Trophoblast cell (in vitro differentiated cells and primary cell): ENCODE data around the gene SLN.

ENCODE experiments used
- DNase-seq, 2 donors: peaks; one replicate each; pipeline ENCODE4 v3.0.0-alpha.2; 2016
- H2AFZ ChIP-seq: 2 replicates; pipeline ENCODE4 v1.6.1; 2013; ENCODE audit warnings: low read length, moderate library complexity, mild to moderate bottlenecking; ENCODE audit not compliant: insufficient read depth, poor library complexity
- H2AK5ac ChIP-seq: 2 replicates; pipeline ENCODE4 v1.6.1; 2013; ENCODE audit warnings: mild to moderate bottlenecking, low read length
- H2BK120ac ChIP-seq: 2 replicates; pipeline ENCODE4 v1.6.1; 2013; ENCODE audit warnings: low read length, mild to moderate bottlenecking, moderate library complexity; ENCODE audit not compliant: insufficient read depth, poor library complexity
- H2BK12ac ChIP-seq: 2 replicates; pipeline ENCODE4 v1.6.1; 2013; ENCODE audit warnings: mild to moderate bottlenecking, low read length, moderate library complexity
- H2BK5ac ChIP-seq: 2 replicates; pipeline ENCODE4 v1.6.1; 2013; ENCODE audit warnings: low read length, low read depth, moderate library complexity, mild to moderate bottlenecking; ENCODE audit not compliant: poor library complexity
- H3K14ac ChIP-seq: 2 replicates; pipeline ENCODE4 v1.6.1; 2013; ENCODE audit warnings: mild to moderate bottlenecking, low read length
- H3K18ac ChIP-seq: 2 replicates; pipeline ENCODE4 v1.6.1; 2013; ENCODE audit warnings: mild to moderate bottlenecking, low read length
- H3K23ac ChIP-seq: 2 replicates; pipeline ENCODE4 v1.6.1; 2013; ENCODE audit warnings: low read length
- H3K27ac ChIP-seq: 2 replicates; pipeline ENCODE4 v1.5.1; 2013; ENCODE audit warnings: low read depth, mild to moderate bottlenecking, inconsistent platforms, low read length, moderate library complexity
- H3K27me3 ChIP-seq: 2 replicates; pipeline ENCODE4 v1.6.1; 2013; ENCODE audit warnings: inconsistent platforms, mild to moderate bottlenecking, low read length, moderate library complexity; ENCODE audit not compliant: insufficient read depth
- H3K36me3 ChIP-seq, 2 experiments: 1 replicate in 1 of 2; 2 replicates in 1 of 2; pipeline ENCODE4 v1.6.1; 2013; ENCODE audit warnings: low read length in 2 of 2, mild to moderate bottlenecking in 2 of 2, moderate library complexity in 1 of 2; ENCODE audit not compliant: insufficient read depth in 2 of 2, control insufficient read depth in 1 of 2
- H3K4ac ChIP-seq: 2 replicates; pipeline ENCODE4 v1.6.1; 2013; ENCODE audit warnings: low read depth, mild to moderate bottlenecking, low read length, moderate library complexity
- H3K4me1 ChIP-seq, 2 experiments: 1 replicate in 1 of 2; 2 replicates in 1 of 2; pipeline ENCODE4 v1.6.1; 2013; ENCODE audit warnings: low read length in 2 of 2, mild to moderate bottlenecking in 2 of 2, moderate library complexity in 1 of 2; ENCODE audit not compliant: insufficient read depth in 2 of 2, control insufficient read depth in 1 of 2
- H3K4me2 ChIP-seq: 2 replicates; pipeline ENCODE4 v1.6.1; 2013; ENCODE audit warnings: inconsistent platforms, mild to moderate bottlenecking, low read length, moderate library complexity
- H3K4me3 ChIP-seq: 2 replicates; pipeline ENCODE4 v1.5.1; 2013; ENCODE audit warnings: mild to moderate bottlenecking, low read depth, low read length, inconsistent platforms
- H3K79me1 ChIP-seq: one replicate; pipeline ENCODE4 v1.6.1; 2013; ENCODE audit warnings: low read length
- H3K79me2 ChIP-seq: 2 replicates; pipeline ENCODE4 v1.6.1; 2013; ENCODE audit warnings: low read length, mild to moderate bottlenecking; ENCODE audit not compliant: control insufficient read depth, insufficient read depth, poor library complexity
- H3K9ac ChIP-seq: 2 replicates; pipeline ENCODE4 v1.6.1; 2013; ENCODE audit warnings: mild to moderate bottlenecking, low read length
- H3K9me3 ChIP-seq: 2 replicates; pipeline ENCODE4 v1.6.1; 2013; ENCODE audit warnings: low read depth, mild to moderate bottlenecking, control low read depth, inconsistent platforms, low read length; ENCODE audit not compliant: insufficient read depth
- H4K12ac ChIP-seq: 2 replicates; pipeline ENCODE4 v1.6.1; 2013; ENCODE audit warnings: low read depth, mild to moderate bottlenecking, low read length, moderate library complexity
- H4K8ac ChIP-seq: 2 replicates; pipeline ENCODE4 v1.6.1; 2013; ENCODE audit warnings: low read depth, mild to moderate bottlenecking, low read length, moderate library complexity
- H4K91ac ChIP-seq: one replicate; pipeline ENCODE4 v1.6.1; 2013; ENCODE audit warnings: low read depth, mild to moderate bottlenecking, low read length, moderate library complexity
- WGBS: extraction: QIAGEN DNeasy Blood & Tissue Kit; methylation state at CpG from one replicate; pipeline ENCODE4 v1.1.7; 2013; ENCODE audit warnings: missing lambda C conversion rate; ENCODE audit not compliant: insufficient read length, insufficient coverage; ENCODE audit errors: extremely low coverage; 5-methylcytosine and 5-hydroxymethylcytosine counted together

SLN gene

GRCh38 chr11:107679255-107680024, 32.4 kb downstream of the SLN start:
- no CpG with 5 or more reads among the region's 4 CpGs for WGBS
- no peak overlapping the region for H3K27ac ChIP-seq
- no peak overlapping the region for H3K4ac ChIP-seq
- H2BK120ac ChIP-seq: no peak overlapping the region
- H3K18ac ChIP-seq: no peak overlapping the region
- no peaks in the 10 kb centered on the region for H3K4me1 ChIP-seq
- H3K27me3 ChIP-seq: no peaks in the 10 kb centered on the region
- no peak overlapping the region for H3K14ac ChIP-seq
- H4K8ac ChIP-seq: no peak overlapping the region
- no peaks in the 10 kb centered on the region for H3K9me3 ChIP-seq
- H3K79me1 ChIP-seq: no peaks in the 10 kb centered on the region
- H2AK5ac ChIP-seq: no peak overlapping the region
- no peak overlapping the region for H3K4me2 ChIP-seq
- no peak overlapping the region for H3K23ac ChIP-seq
- H3K9ac ChIP-seq: no peak overlapping the region
- H3K79me2 ChIP-seq: no peaks in the 10 kb centered on the region
- H2BK5ac ChIP-seq: no peak overlapping the region
- no peak overlapping the region for H2AFZ ChIP-seq
- H2BK12ac ChIP-seq: no peak overlapping the region
- H4K91ac ChIP-seq: no peak overlapping the region
- DNase-seq: no peak
- H4K12ac ChIP-seq: no peak overlapping the region
- no peak overlapping the region for H3K4me3 ChIP-seq
- no peaks in the 10 kb centered on the region for H3K36me3 ChIP-seq

GRCh38 chr11:107678632-107678971, 33.3 kb downstream of the SLN start:
- WGBS: no CpG with 5 or more reads among the region's 6 CpGs

GRCh38 chr11:107677924-107678631, 33.8 kb downstream of the SLN start:
- no peak overlapping the region for H4K8ac ChIP-seq
- WGBS: no CpG with 5 or more reads among the region's 7 CpGs

More at GRCh38 chr11:107678632-107678971, 33.3 kb downstream of the SLN start:
- no peak overlapping the region for H3K4ac ChIP-seq
- no peak overlapping the region for H2BK12ac ChIP-seq
- H3K14ac ChIP-seq: no peak overlapping the region
- no peak for DNase-seq
- H3K4me3 ChIP-seq: no peak overlapping the region
- H3K27ac ChIP-seq: no peak overlapping the region
- no peaks in the 10 kb centered on the region for H3K79me1 ChIP-seq
- no peaks in the 10 kb centered on the region for H3K9me3 ChIP-seq
- H2AFZ ChIP-seq: no peak overlapping the region
- no peak overlapping the region for H2BK5ac ChIP-seq
- H4K8ac ChIP-seq: no peak overlapping the region
- H3K4me1 ChIP-seq: no peaks in the 10 kb centered on the region
- H2AK5ac ChIP-seq: no peak overlapping the region
- H2BK120ac ChIP-seq: no peak overlapping the region
- H4K12ac ChIP-seq: no peak overlapping the region
- no peak overlapping the region for H3K23ac ChIP-seq
- H3K36me3 ChIP-seq: no peaks in the 10 kb centered on the region
- H3K4me2 ChIP-seq: no peak overlapping the region
- H3K27me3 ChIP-seq: no peaks in the 10 kb centered on the region
- H3K79me2 ChIP-seq: no peaks in the 10 kb centered on the region
- H4K91ac ChIP-seq: no peak overlapping the region
- H3K18ac ChIP-seq: no peak overlapping the region
- no peak overlapping the region for H3K9ac ChIP-seq

GRCh38 chr11:107676336-107677057, 35.4 kb downstream of the SLN start:
- H4K91ac ChIP-seq: no peak overlapping the region
- H3K9ac ChIP-seq: no peak overlapping the region
- H3K4ac ChIP-seq: no peak overlapping the region
- no peak overlapping the region for H2BK12ac ChIP-seq
- no peak overlapping the region for H3K18ac ChIP-seq
- H3K4me2 ChIP-seq: no peak overlapping the region
- no peaks in the 10 kb centered on the region for H3K9me3 ChIP-seq
- no peak for DNase-seq
- H4K8ac ChIP-seq: no peak overlapping the region
- no peaks in the 10 kb centered on the region for H3K79me2 ChIP-seq
- no peaks in the 10 kb centered on the region for H3K27me3 ChIP-seq
- H2BK120ac ChIP-seq: no peak overlapping the region
- no peak overlapping the region for H4K12ac ChIP-seq
- H2BK5ac ChIP-seq: no peak overlapping the region
- no peak overlapping the region for H2AK5ac ChIP-seq
- no peak overlapping the region for H3K4me3 ChIP-seq
- no peaks in the 10 kb centered on the region for H3K4me1 ChIP-seq
- no peak overlapping the region for H3K27ac ChIP-seq
- no CpG with 5 or more reads among the region's 8 CpGs for WGBS
- H2AFZ ChIP-seq: no peak overlapping the region
- H3K36me3 ChIP-seq: no peaks in the 10 kb centered on the region
- no peaks in the 10 kb centered on the region for H3K79me1 ChIP-seq
- no peak overlapping the region for H3K14ac ChIP-seq
- H3K23ac ChIP-seq: no peak overlapping the region

More at GRCh38 chr11:107677924-107678631, 33.8 kb downstream of the SLN start:
- Histone ChIP-seq H4K12ac (no peak overlapping the region), H2BK120ac (no peak overlapping the region), H3K79me1 (no peaks in the 10 kb centered on the region), H3K18ac (no peak overlapping the region), H3K4me2 (no peak overlapping the region), H3K27me3 (no peaks in the 10 kb centered on the region), H3K27ac (no peak overlapping the region), H3K14ac (no peak overlapping the region), H3K4me3 (no peak overlapping the region), H3K23ac (no peak overlapping the region), H3K4ac (no peak overlapping the region), H3K79me2 (no peaks in the 10 kb centered on the region), H2AFZ (no peak overlapping the region), H4K91ac (no peak overlapping the region), H2BK5ac (no peak overlapping the region), H2BK12ac (no peak overlapping the region), H3K4me1 (no peaks in the 10 kb centered on the region), H3K36me3 (no peaks in the 10 kb centered on the region), H3K9ac (no peak overlapping the region), H3K9me3 (no peaks in the 10 kb centered on the region), H2AK5ac (no peak overlapping the region)
- no peak for DNase-seq
